ENCODE results near the gene DMKN.
"Not testable (repeated sequence)": the region's sequence is repeated elsewhere in the genome, so short reads cannot be mapped to it uniquely, and the experiment has no call there.

The DMKN gene

GRCh38 chr19:35495107-35496064 is 18.1 kb downstream of the DMKN start:
- DNase-seq = peak; percentile 78

- no peak for DNase-seq
Observed at GRCh38 chr19:35493971-35494370, 19.5 kb downstream of the DMKN start.

GRCh38 chr19:35491836-35492360 is 21.6 kb downstream of the DMKN start:
- no peak for DNase-seq

- DNase-seq = no peak
Observed at GRCh38 chr19:35490364-35490763, 23.1 kb downstream of the DMKN start, which contains the start of gene KRTDAP. Gene KRTDAP (minus strand): TSS chr19:35490464. CDS start chr19:35490442, 22 bp downstream.

- DNase-seq = no peak
Observed at GRCh38 chr19:35488677-35489076, 24.8 kb downstream of the DMKN start.

- no peak for DNase-seq
Observed at GRCh38 chr19:35487656-35488182, 25.7 kb downstream of the DMKN start.

GRCh38 chr19:35486268-35486708 is 27.2 kb downstream of the DMKN start:
- no peak for DNase-seq

GRCh38 chr19:35484252-35485036 is 29.0 kb downstream of the DMKN start:
- no peak for DNase-seq

- no peak for DNase-seq
Observed at GRCh38 chr19:35483089-35483488, 30.4 kb downstream of the DMKN start.

- DNase-seq = no peak
Observed at GRCh38 chr19:35478794-35479677, 34.4 kb downstream of the DMKN start.

- no peak for DNase-seq
Observed at GRCh38 chr19:35476149-35476548, 37.3 kb downstream of the DMKN start.

GRCh38 chr19:35474594-35474993 is 38.9 kb downstream of the DMKN start:
- DNase-seq = not testable (repeated sequence)

- DNase-seq = no peak
Observed at GRCh38 chr19:35474104-35474503, 39.3 kb downstream of the DMKN start.

GRCh38 chr19:35471946-35472345 is 41.5 kb downstream of the DMKN start:
- DNase-seq = no peak

- DNase-seq = not testable (repeated sequence)
Observed at GRCh38 chr19:35471075-35471474, 42.4 kb downstream of the DMKN start.

GRCh38 chr19:35470128-35470527 is 43.3 kb downstream of the DMKN start:
- no peak for DNase-seq

- peak; percentile 21 for DNase-seq
Observed at GRCh38 chr19:35468637-35469036, 44.8 kb downstream of the DMKN start.

- DNase-seq = no peak
Observed at GRCh38 chr19:35466259-35466658, 47.2 kb downstream of the DMKN start.

- DNase-seq = not testable (repeated sequence)
Observed at GRCh38 chr19:35462956-35463355, 50.5 kb downstream of the DMKN start.

- no peak for DNase-seq
Observed at GRCh38 chr19:35462476-35462953, 50.9 kb downstream of the DMKN start.

GRCh38 chr19:35461788-35462187 is 51.7 kb downstream of the DMKN start:
- DNase-seq = not testable (repeated sequence)

GRCh38 chr19:35461060-35461459 is 52.4 kb downstream of the DMKN start:
- no peak for DNase-seq

Measured in retina (tissue), 1 donor.